A549 (cell line): ENCODE measurements around the gene TRAPPC12.

Experiments used
- FOSL2 ChIP-seq, 2 experiments: fragments of 450-650 bp in 1 of 2; fragments of >200 bp in 1 of 2; sonication (Bioruptor Twin) in 1 of 2; formaldehyde crosslinking; IDR thresholded peaks; 2 replicates each; pipeline versions ENCODE4 v1.5.0 to v1.6.1; 2016 to 2020; ENCODE audit warnings: mild to moderate bottlenecking in 1 of 2, moderate library complexity in 1 of 2
- HDAC2 ChIP-seq: fragments of 200-600 bp; sonication (generic); IDR thresholded peaks from 2 replicates; pipeline ENCODE4 v1.6.1; 2016
- HEYL ChIP-seq: fragments of 250-450 bp; sonication (Bioruptor Pico); IDR thresholded peaks from 2 replicates; pipeline ENCODE4 v1.8.0; 2021; ENCODE audit warnings: mild to moderate bottlenecking, moderate library complexity
- JUN ChIP-seq, 2 experiments: fragments of >200 bp; sonication (Bioruptor Twin); formaldehyde crosslinking; IDR thresholded peaks; 2 replicates in 1 of 2; 3 replicates in 1 of 2; pipeline ENCODE4 v1.6.1; 2016 to 2017
- KDM5A ChIP-seq: fragments of 200-600 bp; sonication (generic); IDR thresholded peaks from 2 replicates; pipeline ENCODE4 v1.6.1; 2016; ENCODE audit warnings: antibody characterized with exemption, mild to moderate bottlenecking
- MAX ChIP-seq: IDR thresholded peaks from 2 replicates; pipeline ENCODE4 v1.6.1; 2012
- MYC ChIP-seq: IDR thresholded peaks from 2 replicates; pipeline ENCODE4 v1.6.1; 2012; ENCODE audit warnings: mild to moderate bottlenecking, inconsistent platforms, low read length, improper control_type of control experiment, borderline replicate concordance
- POLR2A ChIP-seq: IDR thresholded peaks from 2 replicates; pipeline ENCODE4 v1.6.1; 2012; ENCODE audit warnings: mild to moderate bottlenecking, low read length
- RAD21 ChIP-seq, 2 experiments: fragments of >200 bp in 1 of 2; sonication (Bioruptor Twin) in 1 of 2; formaldehyde crosslinking in 1 of 2; IDR thresholded peaks in 1 of 2; conservative IDR thresholded peaks in 1 of 2; 2 replicates in 1 of 2; 3 replicates in 1 of 2; pipeline ENCODE4 v1.6.1; 2012 to 2018; ENCODE audit warnings: inconsistent platforms in 1 of 2
- RFX5 ChIP-seq: fragments of 450-650 bp; IDR thresholded peaks from 2 replicates; pipeline ENCODE4 v1.7.1; 2014; ENCODE audit warnings: antibody characterized with exemption, mild to moderate bottlenecking, moderate library complexity
- USF2 ChIP-seq: fragments of 450-650 bp; IDR thresholded peaks from 2 replicates; pipeline ENCODE4 v1.6.1; 2014; ENCODE audit warnings: antibody characterized with exemption
- TF ChIP-seq, protein P1 (sequence below): fragments of >200 bp; sonication (Bioruptor Twin); formaldehyde crosslinking; IDR thresholded peaks from 3 replicates; pipeline ENCODE4 v1.5.1; 2016
- TF ChIP-seq, protein P2 (sequence below): fragments of 200-600 bp; sonication (generic); IDR thresholded peaks from 2 replicates; pipeline ENCODE4 v1.6.1; 2016; ENCODE audit warnings: antibody characterized with exemption, mild to moderate bottlenecking, moderate library complexity

GRCh38 chr2:3470856-3471737 is 91.6 kb downstream of the TRAPPC12 start:
- TF ChIP-seq, protein P1, sequence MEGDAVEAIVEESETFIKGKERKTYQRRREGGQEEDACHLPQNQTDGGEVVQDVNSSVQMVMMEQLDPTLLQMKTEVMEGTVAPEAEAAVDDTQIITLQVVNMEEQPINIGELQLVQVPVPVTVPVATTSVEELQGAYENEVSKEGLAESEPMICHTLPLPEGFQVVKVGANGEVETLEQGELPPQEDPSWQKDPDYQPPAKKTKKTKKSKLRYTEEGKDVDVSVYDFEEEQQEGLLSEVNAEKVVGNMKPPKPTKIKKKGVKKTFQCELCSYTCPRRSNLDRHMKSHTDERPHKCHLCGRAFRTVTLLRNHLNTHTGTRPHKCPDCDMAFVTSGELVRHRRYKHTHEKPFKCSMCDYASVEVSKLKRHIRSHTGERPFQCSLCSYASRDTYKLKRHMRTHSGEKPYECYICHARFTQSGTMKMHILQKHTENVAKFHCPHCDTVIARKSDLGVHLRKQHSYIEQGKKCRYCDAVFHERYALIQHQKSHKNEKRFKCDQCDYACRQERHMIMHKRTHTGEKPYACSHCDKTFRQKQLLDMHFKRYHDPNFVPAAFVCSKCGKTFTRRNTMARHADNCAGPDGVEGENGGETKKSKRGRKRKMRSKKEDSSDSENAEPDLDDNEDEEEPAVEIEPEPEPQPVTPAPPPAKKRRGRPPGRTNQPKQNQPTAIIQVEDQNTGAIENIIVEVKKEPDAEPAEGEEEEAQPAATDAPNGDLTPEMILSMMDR, result no peak
- TF ChIP-seq MAX (no peak), HEYL (CRISPR knock-in tag) (no peak), MYC (no peak), RAD21 (conservative IDR thresholded peaks at IDR 0.05 in 1 of 2, IDR thresholded peaks at IDR 0.05 in 1 of 2) (no peak), POLR2A (no peak), JUN (IDR thresholded peaks at IDR 0.05) (no peak), RFX5 (no peak), USF2 (no peak), HDAC2 (no peak), FOSL2 (IDR thresholded peaks at IDR 0.05) (no peak), FOSL2 (CRISPR knock-in tag; IDR thresholded peaks at IDR 0.05) (no peak), KDM5A (no peak)
- TF ChIP-seq, protein P2, sequence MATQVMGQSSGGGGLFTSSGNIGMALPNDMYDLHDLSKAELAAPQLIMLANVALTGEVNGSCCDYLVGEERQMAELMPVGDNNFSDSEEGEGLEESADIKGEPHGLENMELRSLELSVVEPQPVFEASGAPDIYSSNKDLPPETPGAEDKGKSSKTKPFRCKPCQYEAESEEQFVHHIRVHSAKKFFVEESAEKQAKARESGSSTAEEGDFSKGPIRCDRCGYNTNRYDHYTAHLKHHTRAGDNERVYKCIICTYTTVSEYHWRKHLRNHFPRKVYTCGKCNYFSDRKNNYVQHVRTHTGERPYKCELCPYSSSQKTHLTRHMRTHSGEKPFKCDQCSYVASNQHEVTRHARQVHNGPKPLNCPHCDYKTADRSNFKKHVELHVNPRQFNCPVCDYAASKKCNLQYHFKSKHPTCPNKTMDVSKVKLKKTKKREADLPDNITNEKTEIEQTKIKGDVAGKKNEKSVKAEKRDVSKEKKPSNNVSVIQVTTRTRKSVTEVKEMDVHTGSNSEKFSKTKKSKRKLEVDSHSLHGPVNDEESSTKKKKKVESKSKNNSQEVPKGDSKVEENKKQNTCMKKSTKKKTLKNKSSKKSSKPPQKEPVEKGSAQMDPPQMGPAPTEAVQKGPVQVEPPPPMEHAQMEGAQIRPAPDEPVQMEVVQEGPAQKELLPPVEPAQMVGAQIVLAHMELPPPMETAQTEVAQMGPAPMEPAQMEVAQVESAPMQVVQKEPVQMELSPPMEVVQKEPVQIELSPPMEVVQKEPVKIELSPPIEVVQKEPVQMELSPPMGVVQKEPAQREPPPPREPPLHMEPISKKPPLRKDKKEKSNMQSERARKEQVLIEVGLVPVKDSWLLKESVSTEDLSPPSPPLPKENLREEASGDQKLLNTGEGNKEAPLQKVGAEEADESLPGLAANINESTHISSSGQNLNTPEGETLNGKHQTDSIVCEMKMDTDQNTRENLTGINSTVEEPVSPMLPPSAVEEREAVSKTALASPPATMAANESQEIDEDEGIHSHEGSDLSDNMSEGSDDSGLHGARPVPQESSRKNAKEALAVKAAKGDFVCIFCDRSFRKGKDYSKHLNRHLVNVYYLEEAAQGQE, result no peak
